Astrocyte (in vitro differentiated cells and primary cell): ENCODE data around the gene ADAMTSL2. TPM values are rescaled to one million over a fixed set of nuclear protein-coding genes. Genes with fewer than 3 reads are reported as not detected.

Experiments used
- DNase-seq: peaks from one replicate; pipeline ENCODE4 v3.0.0-alpha.2; 2010; ENCODE audit warnings: low read depth
- FAIRE-seq: peaks from 2 replicates; lab custom pipeline; 2011; peaks lifted over from hg19 to GRCh38; lab: Jason Lieb, UNC
- H2AFZ ChIP-seq: 2 replicates; pipeline ENCODE4 v1.6.0; 2012; ENCODE audit warnings: low read depth, low read length, inconsistent platforms
- H3K27ac ChIP-seq: 2 replicates; pipeline ENCODE4 v1.5.1; 2011; ENCODE audit warnings: low read depth, low read length, inconsistent platforms
- H3K27me3 ChIP-seq: 2 replicates; pipeline ENCODE4 v1.6.0; 2011; ENCODE audit warnings: low read length, inconsistent platforms; ENCODE audit not compliant: insufficient read depth
- H3K36me3 ChIP-seq: 2 replicates; pipeline ENCODE4 v1.5.1; 2011; ENCODE audit warnings: low read length, inconsistent platforms; ENCODE audit not compliant: insufficient read depth
- H3K4me1 ChIP-seq: 2 replicates; pipeline ENCODE4 v1.5.1; 2011; ENCODE audit warnings: low read length, inconsistent platforms; ENCODE audit not compliant: insufficient read depth
- H3K4me2 ChIP-seq: 2 replicates; pipeline ENCODE4 v1.6.0; 2012; ENCODE audit warnings: low read length, inconsistent platforms
- H3K4me3 ChIP-seq: 2 replicates; pipeline ENCODE4 v1.5.1; 2011; ENCODE audit warnings: low read depth, mild to moderate bottlenecking, low read length, inconsistent platforms; ENCODE audit not compliant: insufficient read depth
- H3K79me2 ChIP-seq: 2 replicates; pipeline ENCODE4 v1.6.0; 2012; ENCODE audit warnings: mild to moderate bottlenecking, low read length, inconsistent platforms; ENCODE audit not compliant: insufficient read depth
- H3K9ac ChIP-seq: 2 replicates; pipeline ENCODE4 v1.6.0; 2012; ENCODE audit warnings: mild to moderate bottlenecking, low read length, inconsistent platforms
- H3K9me3 ChIP-seq: 2 replicates; pipeline ENCODE4 v1.5.1; 2012; ENCODE audit warnings: low read depth, mild to moderate bottlenecking, low read length, inconsistent platforms; ENCODE audit not compliant: insufficient read depth
- H4K20me1 ChIP-seq: 2 replicates; pipeline ENCODE4 v1.6.0; 2012; ENCODE audit warnings: low read length, inconsistent platforms; ENCODE audit not compliant: insufficient read depth
- H3K27ac Mint-ChIP-seq: one replicate; pipeline ENCODE4 v1.8.0; 2021; ENCODE audit warnings: mild to moderate bottlenecking, mixed read lengths; ENCODE audit not compliant: unreplicated experiment
- H3K27me3 Mint-ChIP-seq: one replicate; pipeline ENCODE4 v1.8.0; 2021; ENCODE audit warnings: low read depth, mixed read lengths; ENCODE audit not compliant: unreplicated experiment
- H3K36me3 Mint-ChIP-seq: one replicate; pipeline ENCODE4 v1.8.0; 2021; ENCODE audit warnings: low read depth, mixed read lengths; ENCODE audit not compliant: unreplicated experiment
- H3K4me1 Mint-ChIP-seq: one replicate; pipeline ENCODE4 v1.8.0; 2021; ENCODE audit warnings: low read depth, mixed read lengths; ENCODE audit not compliant: unreplicated experiment
- H3K4me3 Mint-ChIP-seq: one replicate; pipeline ENCODE4 v1.8.0; 2021; ENCODE audit warnings: mild to moderate bottlenecking, moderate library complexity, mixed read lengths; ENCODE audit not compliant: unreplicated experiment
- H3K9me3 Mint-ChIP-seq: one replicate; pipeline ENCODE4 v1.8.0; 2021; ENCODE audit warnings: mild to moderate bottlenecking, mixed read lengths; ENCODE audit not compliant: unreplicated experiment
- EZH2 ChIP-seq: IDR thresholded peaks from 2 replicates; pipeline ENCODE4 v1.6.1; 2012; ENCODE audit warnings: mild to moderate bottlenecking, low read length, inconsistent platforms; ENCODE audit not compliant: insufficient read depth
- total RNA-seq: library from RNA; stranded (reverse); gene quantifications from 2 replicates; pipeline ENCODE4 v1.2.1, GENCODE V29; 2021
- TF ChIP-seq, protein P1 (sequence below): IDR thresholded peaks from 2 replicates; pipeline ENCODE4 v1.5.1; 2011; ENCODE audit warnings: low read depth, mild to moderate bottlenecking, inconsistent platforms, low read length, moderate library complexity; ENCODE audit not compliant: insufficient read depth

ADAMTSL2 gene
- total RNA-seq, 1 donor from 2014 or later, result 0.52 TPM

DNA sequence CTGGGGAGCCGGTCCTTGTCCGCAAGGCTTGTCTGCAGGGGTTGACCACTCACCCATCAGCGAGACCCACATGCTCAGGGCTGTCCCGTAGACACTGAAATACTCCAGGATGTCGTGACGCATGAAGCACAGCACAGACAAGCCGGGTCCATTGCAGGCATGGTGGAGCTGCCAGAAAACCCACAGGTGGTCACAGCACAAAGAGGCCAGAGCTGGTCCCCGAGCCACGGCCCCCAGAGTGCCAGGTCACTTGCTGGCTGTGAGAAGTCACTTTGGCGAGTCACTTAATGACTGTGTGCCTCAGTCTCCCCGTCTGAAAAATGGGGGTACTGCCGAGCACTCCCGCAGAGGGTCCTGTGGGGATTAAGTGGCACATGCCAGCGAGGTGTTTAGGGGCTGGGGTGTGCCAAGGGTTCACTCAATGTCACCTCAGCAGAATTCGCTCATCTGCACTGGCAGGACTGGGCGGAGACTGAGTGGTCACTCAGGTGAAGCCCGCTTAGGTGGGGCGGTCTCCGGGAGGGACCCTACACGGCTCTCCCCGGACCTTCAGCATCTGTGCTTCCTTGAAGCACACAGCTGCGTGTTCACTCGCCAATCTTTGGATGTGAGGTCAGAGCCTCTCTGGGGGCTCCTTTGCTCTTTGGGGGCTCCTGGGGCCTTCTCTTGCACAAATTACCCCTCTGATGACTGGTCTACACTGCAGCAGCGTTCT is 14.2 kb upstream of the ADAMTSL2 start:
- Histone ChIP-seq H3K9me3 (no peaks in the 10 kb centered on the region), H3K4me1 (no peaks in the 10 kb centered on the region), H3K27me3 (peaks cover 11% of the 10 kb centered on the region), H4K20me1 (no peaks in the 10 kb centered on the region), H3K4me2 (no peak overlapping the region), H3K79me2 (no peaks in the 10 kb centered on the region), H3K9ac (no peak overlapping the region), H3K36me3 (no peaks in the 10 kb centered on the region), H2AFZ (no peak overlapping the region), H3K4me3 (no peak overlapping the region), H3K27ac (no peak overlapping the region)
- no peak overlapping the region for H3K4me3 Mint-ChIP-seq
- no peaks in the 10 kb centered on the region for H3K36me3 Mint-ChIP-seq
- TF ChIP-seq, protein P1, sequence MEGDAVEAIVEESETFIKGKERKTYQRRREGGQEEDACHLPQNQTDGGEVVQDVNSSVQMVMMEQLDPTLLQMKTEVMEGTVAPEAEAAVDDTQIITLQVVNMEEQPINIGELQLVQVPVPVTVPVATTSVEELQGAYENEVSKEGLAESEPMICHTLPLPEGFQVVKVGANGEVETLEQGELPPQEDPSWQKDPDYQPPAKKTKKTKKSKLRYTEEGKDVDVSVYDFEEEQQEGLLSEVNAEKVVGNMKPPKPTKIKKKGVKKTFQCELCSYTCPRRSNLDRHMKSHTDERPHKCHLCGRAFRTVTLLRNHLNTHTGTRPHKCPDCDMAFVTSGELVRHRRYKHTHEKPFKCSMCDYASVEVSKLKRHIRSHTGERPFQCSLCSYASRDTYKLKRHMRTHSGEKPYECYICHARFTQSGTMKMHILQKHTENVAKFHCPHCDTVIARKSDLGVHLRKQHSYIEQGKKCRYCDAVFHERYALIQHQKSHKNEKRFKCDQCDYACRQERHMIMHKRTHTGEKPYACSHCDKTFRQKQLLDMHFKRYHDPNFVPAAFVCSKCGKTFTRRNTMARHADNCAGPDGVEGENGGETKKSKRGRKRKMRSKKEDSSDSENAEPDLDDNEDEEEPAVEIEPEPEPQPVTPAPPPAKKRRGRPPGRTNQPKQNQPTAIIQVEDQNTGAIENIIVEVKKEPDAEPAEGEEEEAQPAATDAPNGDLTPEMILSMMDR, result no peak
- TF ChIP-seq EZH2, result no peak
- DNase-seq, result no peak
- FAIRE-seq, result no peak
- H3K4me1 Mint-ChIP-seq, result peaks cover 3% of the 10 kb centered on the region
- no peak overlapping the region for H3K27ac Mint-ChIP-seq
- no peaks in the 10 kb centered on the region for H3K9me3 Mint-ChIP-seq
- H3K27me3 Mint-ChIP-seq, result peaks cover 52% of the 10 kb centered on the region

DNA sequence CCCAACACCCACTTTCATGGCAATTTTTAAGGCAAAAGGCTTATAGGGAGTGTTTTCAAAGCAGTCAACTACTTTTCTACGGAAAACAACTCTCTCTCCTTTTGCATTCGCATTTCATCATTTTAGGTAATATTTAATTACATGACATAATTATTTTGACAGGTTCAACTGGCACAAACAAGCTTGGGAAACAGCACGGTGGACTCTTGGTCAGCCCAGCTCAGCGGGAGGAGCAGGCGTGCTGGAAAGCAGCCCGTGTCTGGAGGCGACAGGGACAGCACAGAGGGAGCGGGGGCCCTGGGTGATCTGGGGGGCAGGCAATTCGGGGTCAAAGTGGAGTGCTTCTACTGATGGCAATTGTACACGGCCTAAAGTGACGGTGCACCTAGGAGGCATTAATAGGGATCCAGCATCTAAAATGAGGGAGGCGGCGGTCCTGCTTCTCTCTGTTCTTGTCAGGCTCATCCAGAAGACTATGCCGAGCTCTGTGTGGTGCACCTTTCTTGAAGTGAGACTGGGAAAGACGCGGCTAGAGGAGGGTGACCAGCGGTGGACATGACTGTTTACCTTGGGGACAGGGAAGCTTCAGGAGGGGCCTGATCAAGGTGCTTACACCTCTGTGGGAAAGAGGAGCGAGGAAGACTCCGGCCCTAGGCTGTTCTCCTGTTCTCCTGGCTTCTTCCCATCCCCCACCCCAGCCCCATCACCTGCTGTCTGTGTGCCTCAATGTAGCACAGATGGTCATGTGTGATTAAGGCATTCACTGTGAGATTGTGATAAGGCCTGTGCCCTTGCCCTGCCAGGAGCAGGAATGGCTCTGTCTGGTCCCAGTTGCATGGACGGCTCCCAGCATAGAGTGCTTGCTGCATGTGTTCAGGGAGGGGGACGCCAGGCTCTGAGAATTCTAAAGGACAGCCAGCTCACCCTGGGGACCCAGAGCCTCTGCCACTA is 13.1 kb upstream of the ADAMTSL2 start:
- Histone ChIP-seq H3K9me3 (no peaks in the 10 kb centered on the region), H3K27me3 (peaks cover 15% of the 10 kb centered on the region), H3K9ac (no peak overlapping the region), H3K36me3 (no peaks in the 10 kb centered on the region), H2AFZ (no peak overlapping the region), H3K27ac (no peak overlapping the region), H3K4me3 (no peak overlapping the region), H3K4me2 (no peak overlapping the region), H3K4me1 (peaks cover 1% of the 10 kb centered on the region), H4K20me1 (no peaks in the 10 kb centered on the region), H3K79me2 (no peaks in the 10 kb centered on the region)
- Mint-ChIP-seq H3K9me3 (no peaks in the 10 kb centered on the region), H3K4me3 (no peak overlapping the region), H3K36me3 (peaks cover 2% of the 10 kb centered on the region), H3K4me1 (peaks cover 7% of the 10 kb centered on the region), H3K27ac (no peak overlapping the region), H3K27me3 (peaks cover 56% of the 10 kb centered on the region)
- FAIRE-seq, result no peak
- TF ChIP-seq, protein P1, result no peak
- no peak for DNase-seq
